GM18508 (cell line): Measurements from ENCODE around the gene GJB3.
"Not testable (repeated sequence)": the region's sequence is repeated elsewhere in the genome, so short reads cannot be mapped to it uniquely, and the experiment has no call there.

Experiments used
- ATAC-seq: cut with Tn5 transposase; IDR thresholded peaks from one replicate; pipeline ENCODE4 v1.9.1; 2021; ENCODE audit warnings: moderate number of reproducible peaks; ENCODE audit not compliant: insufficient read depth, unreplicated experiment

GJB3 gene

DNA sequence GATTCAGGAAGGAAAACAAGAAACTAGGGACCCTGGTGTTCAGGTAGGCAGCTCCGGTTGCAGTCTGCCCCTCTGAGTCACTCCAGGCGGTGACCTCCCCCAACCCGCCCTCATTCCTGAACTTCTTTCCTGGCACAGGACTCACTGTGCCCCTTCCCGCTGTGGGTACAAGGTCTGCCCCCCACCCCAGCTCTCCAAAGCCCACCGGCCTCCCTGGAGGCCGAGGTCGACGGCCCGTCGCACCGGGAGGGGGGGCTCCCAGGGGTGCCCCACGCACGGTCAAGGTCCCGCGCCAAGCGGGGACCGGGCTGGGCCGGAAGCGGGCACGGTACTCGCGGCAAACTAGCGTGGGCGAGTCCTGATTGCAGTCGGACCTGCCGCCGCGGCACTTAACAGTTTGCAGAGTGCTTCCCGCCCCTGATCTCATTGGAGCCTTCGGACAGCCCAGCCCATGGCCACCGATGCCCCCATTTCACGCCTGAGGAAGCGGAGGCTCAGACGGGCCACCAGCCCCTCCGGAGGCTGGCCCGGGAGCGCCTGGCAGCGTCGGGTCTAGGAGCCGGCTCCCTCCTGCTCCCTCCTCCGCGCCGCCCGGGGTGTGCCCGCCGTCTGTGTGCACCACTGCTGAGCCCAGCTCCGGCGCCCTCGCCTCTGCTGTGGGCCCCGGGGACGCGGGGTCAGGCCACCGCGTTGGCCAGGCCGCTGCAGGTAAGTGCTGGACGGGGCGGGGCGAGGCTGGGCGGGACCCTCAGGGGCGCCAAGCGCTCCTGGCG lies at the start of gene GJB3:
TSS of gene GJB3 (plus strand) at position 144 of the 773 bp plus-strand sequence. CDS start 3,549 bp downstream, outside the sequence.
- ATAC-seq = no peak

- not testable (repeated sequence) for ATAC-seq
Observed at GRCh38 chr1:34732831-34733230, 48.2 kb upstream of the GJB3 start.

GRCh38 chr1:34736692-34737091 lies 44.3 kb upstream of the GJB3 start:
- no peak for ATAC-seq

DNA sequence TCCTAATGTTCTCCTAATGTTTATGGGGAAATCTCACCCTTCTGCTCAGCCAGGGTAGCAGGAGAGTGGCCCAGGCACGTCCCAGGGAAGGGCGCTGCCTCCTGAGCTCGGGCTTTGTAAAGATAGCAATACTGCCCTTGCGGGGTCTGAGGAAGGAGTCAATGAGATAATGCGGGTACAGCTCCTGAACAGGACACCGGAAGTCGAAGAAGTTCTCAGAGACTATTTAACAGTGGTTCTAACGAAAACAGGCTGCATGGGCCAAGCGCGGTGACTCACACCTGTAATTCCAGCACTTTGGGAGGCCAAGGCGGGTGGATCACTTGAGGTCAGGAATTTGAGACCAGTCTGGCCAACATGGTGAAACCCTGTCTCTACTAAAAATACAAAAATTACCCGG lies 43.8 kb upstream of the GJB3 start:
- not testable (repeated sequence) for ATAC-seq

- ATAC-seq = no peak
Observed at GRCh38 chr1:34739613-34740012, 41.4 kb upstream of the GJB3 start.

- no peak for ATAC-seq
Observed at GRCh38 chr1:34740161-34740868, 40.7 kb upstream of the GJB3 start.

DNA sequence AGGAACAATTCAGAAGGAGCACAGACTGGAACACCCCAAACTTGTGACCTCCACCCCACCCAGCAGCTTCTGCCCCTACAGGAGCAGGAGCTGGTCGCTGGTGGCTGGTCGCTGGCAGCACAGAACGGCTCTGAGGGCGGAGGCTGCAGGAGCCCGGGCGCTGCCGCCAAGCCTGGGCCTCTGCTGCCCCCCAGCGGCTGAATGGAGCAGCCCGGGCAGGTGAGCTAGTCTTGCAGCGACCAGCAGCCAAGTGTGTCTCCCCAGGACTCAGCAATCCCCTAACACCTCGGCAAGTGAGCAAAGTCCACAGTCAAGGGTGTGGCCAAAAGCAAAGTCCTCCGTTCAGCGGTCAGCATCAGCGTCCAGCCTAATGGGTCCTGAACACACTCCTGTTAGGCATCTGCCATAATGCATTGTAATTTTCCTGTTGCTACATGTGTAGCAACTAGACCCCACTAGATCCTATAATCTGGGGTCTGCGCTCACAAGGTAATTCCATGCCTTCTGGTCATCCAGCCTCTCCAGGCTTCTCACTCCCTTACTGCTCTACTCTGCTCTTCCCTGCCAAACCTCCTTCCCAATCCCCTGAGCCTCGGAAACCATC lies 38.2 kb upstream of the GJB3 start:
- no peak for ATAC-seq

DNA sequence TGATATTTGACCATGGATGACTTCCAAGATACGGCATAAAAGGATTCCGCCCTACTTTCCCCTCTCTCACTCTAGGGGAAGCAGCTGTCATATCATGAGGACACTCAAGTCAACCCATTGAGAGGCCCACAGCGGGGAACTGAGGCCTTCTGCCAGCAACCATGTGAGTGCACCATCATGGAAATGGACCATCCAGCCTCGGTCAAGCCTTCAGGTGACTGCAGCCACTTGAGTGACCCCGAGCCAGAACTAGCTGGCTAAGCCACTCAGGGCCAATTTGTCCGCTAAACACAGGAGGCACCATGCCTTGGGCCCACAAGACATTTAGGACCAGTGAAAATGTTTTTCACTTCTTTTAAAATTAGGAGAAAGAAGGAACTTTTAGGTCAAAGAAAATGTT lies 37.2 kb upstream of the GJB3 start:
- no peak for ATAC-seq

DNA sequence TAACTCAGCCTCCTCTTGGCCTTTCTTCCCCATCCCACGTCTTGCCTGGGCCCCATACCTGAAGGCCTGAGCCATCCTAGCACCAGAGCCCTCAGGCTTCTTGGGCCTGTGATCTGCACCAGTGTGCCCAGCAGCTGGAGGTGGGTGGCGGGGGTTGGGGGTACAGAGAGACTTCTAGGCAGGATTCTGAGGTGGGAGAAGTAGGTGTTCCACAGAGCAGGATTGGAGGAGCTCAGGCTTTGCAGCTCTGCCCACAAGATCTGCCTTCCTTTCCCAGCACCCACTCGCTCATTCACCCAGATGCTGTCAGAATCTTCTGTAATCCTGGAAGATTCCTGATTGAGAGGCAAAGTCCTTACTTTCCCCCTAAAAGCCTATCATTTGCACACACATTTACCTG lies 36.2 kb upstream of the GJB3 start:
- ATAC-seq = no peak

DNA sequence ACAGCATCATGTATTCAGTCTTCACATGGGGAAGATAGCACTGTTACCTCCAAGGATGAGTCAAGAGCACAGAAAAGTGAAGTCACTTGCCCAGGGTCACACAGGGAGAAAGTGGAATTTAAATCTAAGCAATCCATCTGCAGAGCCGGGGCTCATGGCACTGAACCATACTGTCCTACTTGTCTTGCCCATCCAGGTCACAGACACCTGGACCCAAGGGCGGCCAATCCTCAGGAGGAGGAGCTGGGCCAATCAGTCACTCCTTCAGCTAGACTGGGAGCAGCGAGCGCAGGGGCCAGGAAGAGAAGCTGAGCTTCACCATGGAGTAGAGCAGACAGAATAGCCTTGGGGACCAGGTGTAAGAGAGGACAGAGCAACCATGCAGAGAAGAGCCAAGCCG lies 35.3 kb upstream of the GJB3 start:
- ATAC-seq = no peak

- no peak for ATAC-seq
Observed at GRCh38 chr1:34746101-34746500, 34.9 kb upstream of the GJB3 start.

GRCh38 chr1:34746785-34747637 lies 34.0 kb upstream of the GJB3 start:
- ATAC-seq = no peak

DNA sequence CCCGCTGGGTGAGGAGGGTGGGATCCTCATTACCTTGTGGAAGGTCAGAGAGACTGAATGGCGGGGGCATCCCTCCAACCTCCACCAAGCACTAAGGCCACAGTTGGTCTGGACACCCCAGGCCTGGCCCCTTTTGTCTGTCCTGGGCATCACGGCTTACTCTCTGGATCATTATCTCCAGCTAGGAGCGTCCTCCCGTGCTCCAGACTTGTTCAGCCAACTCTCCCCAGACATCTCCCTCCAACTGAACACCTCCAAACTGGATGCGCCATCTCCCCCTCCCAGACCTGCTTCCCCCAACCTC lies 33.4 kb upstream of the GJB3 start:
- ATAC-seq = no peak

- ATAC-seq = no peak
Observed at GRCh38 chr1:34749992-34750391, 31.0 kb upstream of the GJB3 start.

GRCh38 chr1:34750610-34751009 lies 30.4 kb upstream of the GJB3 start:
- no peak for ATAC-seq

DNA sequence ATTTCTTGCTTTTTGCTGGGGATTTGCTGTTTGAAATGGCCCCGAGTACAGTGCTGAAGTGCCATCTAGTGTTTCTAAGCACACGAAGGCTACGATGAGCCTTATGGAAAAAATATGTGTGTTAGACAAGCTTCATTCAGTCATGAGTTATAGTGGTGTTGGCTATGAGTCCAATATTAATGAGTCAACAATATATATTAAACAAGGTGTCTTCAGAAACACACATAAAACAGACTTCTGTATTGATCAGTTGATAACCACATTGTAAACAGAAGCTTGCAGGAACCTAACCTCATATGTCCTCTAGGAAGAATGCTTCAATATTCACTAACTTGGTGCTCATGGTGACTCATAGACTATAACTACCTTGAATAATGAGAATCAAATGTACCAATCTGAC lies 27.9 kb upstream of the GJB3 start:
- no peak for ATAC-seq

DNA sequence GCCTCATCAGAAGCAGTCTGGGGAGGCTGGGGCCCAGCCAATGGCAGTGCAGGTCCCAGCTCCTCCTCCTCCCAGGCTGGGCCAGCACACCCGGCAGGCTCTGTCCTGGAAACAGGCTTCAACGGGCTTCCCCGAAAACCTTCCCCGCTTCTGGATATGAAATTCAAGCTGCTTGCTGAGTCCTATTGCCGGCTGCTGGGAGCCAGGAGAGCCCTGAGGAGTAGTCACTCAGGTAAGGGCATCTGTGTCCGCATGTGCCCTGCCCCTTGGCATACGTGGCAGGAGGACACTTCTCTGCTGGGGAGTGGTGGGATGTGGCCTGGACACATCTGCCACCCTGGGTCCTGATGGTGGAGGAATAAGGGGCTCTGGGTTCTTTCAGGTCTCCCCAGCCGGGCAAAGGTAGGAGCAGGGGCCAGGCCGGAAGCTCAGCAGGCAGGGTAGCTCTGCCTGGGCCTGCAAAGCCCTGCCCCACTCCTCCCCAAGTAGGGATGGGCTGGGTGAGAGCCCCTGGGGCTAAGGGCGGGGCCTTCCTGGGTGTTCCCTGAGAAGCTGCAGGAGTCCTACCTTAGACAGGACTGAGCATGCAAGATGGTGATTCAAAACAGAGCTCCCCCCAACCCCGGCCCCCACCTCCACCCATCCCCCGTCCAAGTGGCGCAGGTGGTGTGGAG lies 25.9 kb upstream of the GJB3 start, which contains the start of gene GJB5:
TSS of gene GJB5 (plus strand) at position 84 of the 674 bp plus-strand sequence. CDS start 2,284 bp downstream, outside the sequence.
- ATAC-seq = no peak

DNA sequence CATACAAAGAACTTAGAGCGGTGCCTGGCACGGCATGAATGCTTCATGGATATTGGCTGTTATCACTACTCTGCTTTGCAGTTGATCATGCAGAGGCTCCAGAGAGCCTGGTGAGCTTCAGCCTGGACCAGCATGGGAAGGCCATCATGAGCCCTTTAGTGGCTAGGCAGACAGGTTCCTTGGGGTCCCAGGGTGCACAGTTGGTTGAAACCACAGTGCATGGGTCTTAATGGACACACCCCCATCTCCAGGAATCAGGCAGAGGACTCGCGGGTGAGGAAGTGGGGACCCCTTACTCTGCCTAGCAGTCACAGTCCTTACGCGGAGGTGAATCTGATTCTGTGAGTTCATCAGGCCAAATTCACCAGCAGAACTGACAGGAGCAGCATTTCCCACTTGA lies 25.1 kb upstream of the GJB3 start:
- no peak for ATAC-seq

DNA sequence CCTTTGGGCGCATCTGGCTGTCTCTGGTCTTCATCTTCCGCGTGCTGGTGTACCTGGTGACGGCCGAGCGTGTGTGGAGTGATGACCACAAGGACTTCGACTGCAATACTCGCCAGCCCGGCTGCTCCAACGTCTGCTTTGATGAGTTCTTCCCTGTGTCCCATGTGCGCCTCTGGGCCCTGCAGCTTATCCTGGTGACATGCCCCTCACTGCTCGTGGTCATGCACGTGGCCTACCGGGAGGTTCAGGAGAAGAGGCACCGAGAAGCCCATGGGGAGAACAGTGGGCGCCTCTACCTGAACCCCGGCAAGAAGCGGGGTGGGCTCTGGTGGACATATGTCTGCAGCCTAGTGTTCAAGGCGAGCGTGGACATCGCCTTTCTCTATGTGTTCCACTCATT lies 23.6 kb upstream of the GJB3 start:
- no peak for ATAC-seq

- no peak for ATAC-seq
Observed at GRCh38 chr1:34758751-34759150, 22.3 kb upstream of the GJB3 start.
